GM12873 (cell line): ENCODE measurements around the gene CDH13.

Experiments used
- CTCF ChIP-seq: IDR thresholded peaks from 2 replicates; pipeline ENCODE4 v1.5.1; 2012; ENCODE audit warnings: low read depth, mild to moderate bottlenecking, moderate library complexity, low read length, control low read depth; ENCODE audit not compliant: insufficient read depth; ENCODE audit errors: missing control alignments

Gene CDH13

GRCh38 chr16:83196796-83197195 is 570.0 kb downstream of the CDH13 start:
- TF ChIP-seq CTCF, result no peak

- no peak for TF ChIP-seq CTCF
These were observed 570.7 kb downstream of the CDH13 start for GRCh38 chr16:83197450-83197849.

- no peak for TF ChIP-seq CTCF
These were observed 572.2 kb downstream of the CDH13 start for GRCh38 chr16:83198977-83199376.

- TF ChIP-seq CTCF, result no peak
These were observed 573.4 kb downstream of the CDH13 start for GRCh38 chr16:83200005-83200779.

- TF ChIP-seq CTCF, result no peak
These were observed 575.0 kb downstream of the CDH13 start for GRCh38 chr16:83201748-83202147.

- TF ChIP-seq CTCF, result no peak
These were observed 579.1 kb downstream of the CDH13 start for GRCh38 chr16:83205896-83206295.

- no peak for TF ChIP-seq CTCF
These were observed 579.7 kb downstream of the CDH13 start for GRCh38 chr16:83206426-83206825.

- no peak for TF ChIP-seq CTCF
These were observed 584.9 kb downstream of the CDH13 start for GRCh38 chr16:83211711-83212110.
